ENCODE results near the gene FNDC11. TPM values are rescaled to one million over a fixed set of nuclear protein-coding genes. Genes with fewer than 3 reads are reported as not detected.

The FNDC11 gene
- total and polyA plus RNA-seq, 4 donors: under 0.01 to 0.01 TPM; not detected in 2

- H3K9me3 ChIP-seq (ENCODE audit: control insufficient read depth in 4 of 4, low read length in 3 of 4): peaks cover 0 to 1% (median 0%) of the 10 kb centered on the region in 4 donors
- no peak overlapping the region for H3K4me3 ChIP-seq (ENCODE audit: low read depth in 1 of 3, low read length in 3 of 3)
- TF ChIP-seq RXRA (IDR thresholded peaks at IDR 0.05) (no peak), TAF1 (conservative IDR thresholded peaks at IDR 0.05) (no peak), YY1 (IDR thresholded peaks at IDR 0.05) (no peak), ATF3 (IDR thresholded peaks at IDR 0.05) (no peak), FOXA2 (IDR thresholded peaks at IDR 0.05) (no peak), CTCF (IDR thresholded peaks at IDR 0.05; ENCODE audit: low read depth, low read length, missing input control) (no peak), ZBTB33 (IDR thresholded peaks at IDR 0.05) (no peak), SP1 (IDR thresholded peaks at IDR 0.05) (no peak), EGR1 (IDR thresholded peaks at IDR 0.05; ENCODE audit: low read depth in 2 of 2) (no peak), HNF4A (conservative IDR thresholded peaks at IDR 0.05) (no peak), FOXA1 (IDR thresholded peaks at IDR 0.05) (no peak), GABPA (IDR thresholded peaks at IDR 0.05 in 1 of 2, conservative IDR thresholded peaks at IDR 0.05 in 1 of 2) (no peak), MAX (IDR thresholded peaks at IDR 0.05) (no peak), HNF4G (IDR thresholded peaks at IDR 0.05) (no peak), JUND (IDR thresholded peaks at IDR 0.05) (no peak), RAD21 (IDR thresholded peaks at IDR 0.05) (no peak), REST (IDR thresholded peaks at IDR 0.05) (no peak), NR2F2 (IDR thresholded peaks at IDR 0.05) (no peak)
- H3K36me3 ChIP-seq (ENCODE audit: control insufficient read depth in 4 of 4, insufficient read depth in 3 of 4, low read depth in 1 of 4, low read length in 3 of 4): peaks cover 0 to 21% (median 17%) of the 10 kb centered on the region in 4 donors
- H3K27ac ChIP-seq (ENCODE audit: low read depth in 1 of 2, low read length in 2 of 2): no peak overlapping the region
- WGBS: 90% methylated on average over 23 of the region's 23 CpGs
- H3K27me3 ChIP-seq (ENCODE audit: control insufficient read depth in 4 of 4, insufficient read depth in 4 of 4, low read length in 3 of 4): no peaks in the 10 kb centered on the region
- H3K9ac ChIP-seq (ENCODE audit: low read depth in 1 of 2, low read length in 2 of 2): no peak overlapping the region
- no peak for DNase-seq (ENCODE audit: low spot score)
- peaks cover 0 to 2% (median 0%) of the 10 kb centered on the region in 4 donors for H3K4me1 ChIP-seq (ENCODE audit: control insufficient read depth in 4 of 4, insufficient read depth in 4 of 4, low read length in 3 of 4)
Observed at GRCh38 chr20:63556873-63557478, 3.0 kb downstream of the FNDC11 start.

Measured in liver (tissue), 9 donors.